OCI-LY3 (cell line): ENCODE data around the gene TTC22.

Source experiments
- H2AFZ ChIP-seq: fragments of 200-600, 300-600 bp; shearing (Covaris generic); 2 replicates; pipeline ENCODE4 v1.6.0; 2014; ENCODE audit warnings: antibody characterized with exemption, low read depth, low read length
- H3K27ac ChIP-seq: fragments of 200-600, 300-600 bp; sonication (generic); 2 replicates; pipeline ENCODE4 v1.5.1; 2014; ENCODE audit warnings: mild to moderate bottlenecking, low read length, moderate library complexity, mixed read lengths
- H3K27me3 ChIP-seq: fragments of 200-600, 300-600 bp; sonication (generic); 2 replicates; pipeline ENCODE4 v1.6.1; 2014; ENCODE audit warnings: low read depth, low read length, mixed read lengths
- H3K36me3 ChIP-seq: fragments of 200-600, 300-600 bp; sonication (generic); replicated peaks from 2 replicates; pipeline ENCODE3; 2014; ENCODE audit warnings: low read depth, low read length, mixed read lengths
- H3K4me1 ChIP-seq: fragments of 300-600, 200-600 bp; sonication (generic); 2 replicates; pipeline ENCODE4 v1.6.1; 2014; ENCODE audit warnings: low read length, mixed read lengths
- H3K4me2 ChIP-seq: fragments of 200-600, 300-600 bp; sonication (generic); 2 replicates; pipeline ENCODE4 v1.6.1; 2014; ENCODE audit warnings: low read length, mixed read lengths
- H3K4me3 ChIP-seq: fragments of 300-600, 200-600 bp; sonication (generic); 2 replicates; pipeline ENCODE4 v1.5.1; 2014; ENCODE audit warnings: antibody characterized with exemption, mild to moderate bottlenecking, low read length, moderate library complexity
- H3K79me2 ChIP-seq: fragments of 300-600, 200-600 bp; shearing (Covaris generic); 2 replicates; pipeline ENCODE4 v1.6.1; 2014; ENCODE audit warnings: mild to moderate bottlenecking, low read length, mixed read lengths
- H3K9ac ChIP-seq: fragments of 300-600, 200-600 bp; shearing (Covaris generic); 2 replicates; pipeline ENCODE4 v1.6.0; 2014; ENCODE audit warnings: mild to moderate bottlenecking, low read length, moderate library complexity
- H3K9me3 ChIP-seq: fragments of 200-600, 300-600 bp; shearing (Covaris generic); 2 replicates; pipeline ENCODE4 v1.6.1; 2014; ENCODE audit warnings: low read length, mixed read lengths; ENCODE audit not compliant: insufficient read depth
- H4K20me1 ChIP-seq: fragments of 200-600, 300-600 bp; sonication (generic); 2 replicates; pipeline ENCODE4 v1.6.1; 2016; ENCODE audit warnings: low read length, mixed read lengths; ENCODE audit not compliant: insufficient read depth
- EZH2phosphoT487 ChIP-seq: fragments of 200-600 bp; shearing (Covaris generic); IDR thresholded peaks from 2 replicates; pipeline ENCODE4 v1.6.1; 2018; ENCODE audit warnings: antibody characterized with exemption, mixed run types, low read depth
- TF ChIP-seq, protein P1 (sequence below): fragments of 200-600, 300-600 bp; sonication (generic); IDR thresholded peaks from 2 replicates; pipeline ENCODE4 v1.5.1; 2014; ENCODE audit warnings: antibody characterized with exemption, low read length, low read depth

TTC22 gene

GRCh38 chr1:54811739-54812655 is 10.9 kb upstream of the TTC22 start:
- Histone ChIP-seq H3K4me1 (peaks cover 16% of the 10 kb centered on the region), H3K4me3 (no peak overlapping the region), H3K9ac (no peak overlapping the region), H4K20me1 (no peaks in the 10 kb centered on the region), H3K79me2 (no peaks in the 10 kb centered on the region), H3K36me3 (no peaks in the 10 kb centered on the region), H3K4me2 (no peak overlapping the region), H3K27me3 (no peaks in the 10 kb centered on the region), H3K9me3 (no peaks in the 10 kb centered on the region), H2AFZ (no peak overlapping the region), H3K27ac (no peak overlapping the region)
- no peak for TF ChIP-seq EZH2phosphoT487
- TF ChIP-seq, protein P1, sequence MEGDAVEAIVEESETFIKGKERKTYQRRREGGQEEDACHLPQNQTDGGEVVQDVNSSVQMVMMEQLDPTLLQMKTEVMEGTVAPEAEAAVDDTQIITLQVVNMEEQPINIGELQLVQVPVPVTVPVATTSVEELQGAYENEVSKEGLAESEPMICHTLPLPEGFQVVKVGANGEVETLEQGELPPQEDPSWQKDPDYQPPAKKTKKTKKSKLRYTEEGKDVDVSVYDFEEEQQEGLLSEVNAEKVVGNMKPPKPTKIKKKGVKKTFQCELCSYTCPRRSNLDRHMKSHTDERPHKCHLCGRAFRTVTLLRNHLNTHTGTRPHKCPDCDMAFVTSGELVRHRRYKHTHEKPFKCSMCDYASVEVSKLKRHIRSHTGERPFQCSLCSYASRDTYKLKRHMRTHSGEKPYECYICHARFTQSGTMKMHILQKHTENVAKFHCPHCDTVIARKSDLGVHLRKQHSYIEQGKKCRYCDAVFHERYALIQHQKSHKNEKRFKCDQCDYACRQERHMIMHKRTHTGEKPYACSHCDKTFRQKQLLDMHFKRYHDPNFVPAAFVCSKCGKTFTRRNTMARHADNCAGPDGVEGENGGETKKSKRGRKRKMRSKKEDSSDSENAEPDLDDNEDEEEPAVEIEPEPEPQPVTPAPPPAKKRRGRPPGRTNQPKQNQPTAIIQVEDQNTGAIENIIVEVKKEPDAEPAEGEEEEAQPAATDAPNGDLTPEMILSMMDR: no peak

GRCh38 chr1:54811066-54811465 is 9.9 kb upstream of the TTC22 start:
- no peak overlapping the region for H2AFZ ChIP-seq

GRCh38 chr1:54810153-54810942 is 9.2 kb upstream of the TTC22 start:
- no peaks in the 10 kb centered on the region for H3K36me3 ChIP-seq
- no peak overlapping the region for H3K4me3 ChIP-seq
- no peak overlapping the region for H3K4me2 ChIP-seq
- H3K9ac ChIP-seq: no peak overlapping the region
- H3K27ac ChIP-seq: no peak overlapping the region
- peaks cover 16% of the 10 kb centered on the region for H3K4me1 ChIP-seq
- H3K9me3 ChIP-seq: no peaks in the 10 kb centered on the region
- no peaks in the 10 kb centered on the region for H3K27me3 ChIP-seq
- H3K79me2 ChIP-seq: no peaks in the 10 kb centered on the region
- no peaks in the 10 kb centered on the region for H4K20me1 ChIP-seq
- no peak overlapping the region for H2AFZ ChIP-seq
- TF ChIP-seq EZH2phosphoT487: no peak
- TF ChIP-seq, protein P1: peak; percentile 62

More at GRCh38 chr1:54811066-54811465, 9.9 kb upstream of the TTC22 start:
- Histone ChIP-seq H3K27ac (no peak overlapping the region), H3K9me3 (no peaks in the 10 kb centered on the region), H3K27me3 (no peaks in the 10 kb centered on the region), H3K4me3 (no peak overlapping the region), H3K9ac (no peak overlapping the region), H4K20me1 (no peaks in the 10 kb centered on the region), H3K36me3 (no peaks in the 10 kb centered on the region), H3K4me1 (peaks cover 16% of the 10 kb centered on the region), H3K4me2 (no peak overlapping the region), H3K79me2 (no peaks in the 10 kb centered on the region)
- TF ChIP-seq, protein P1: no peak
- TF ChIP-seq EZH2phosphoT487: no peak

GRCh38 chr1:54809496-54810074 is 8.5 kb upstream of the TTC22 start:
- Histone ChIP-seq H3K27ac (no peak overlapping the region), H2AFZ (no peak overlapping the region), H3K27me3 (no peaks in the 10 kb centered on the region), H3K4me1 (peaks cover 16% of the 10 kb centered on the region), H3K9ac (no peak overlapping the region), H4K20me1 (no peaks in the 10 kb centered on the region), H3K79me2 (no peaks in the 10 kb centered on the region), H3K9me3 (no peaks in the 10 kb centered on the region), H3K4me2 (no peak overlapping the region), H3K4me3 (no peak overlapping the region), H3K36me3 (no peaks in the 10 kb centered on the region)
- TF ChIP-seq, protein P1: no peak
- TF ChIP-seq EZH2phosphoT487: no peak
